Stomach (tissue), 9 donors: ENCODE measurements around the gene GPR183. TPM values are rescaled to one million over a fixed set of nuclear protein-coding genes. Genes with fewer than 3 reads are reported as not detected.

Experiments used
- DNase-seq, 2 donors: peaks; one replicate each; pipeline versions ENCODE4 v3.0.0 to v3.0.0-alpha.2; 2013 to 2019
- H3K27ac ChIP-seq, 5 donors: fragments of 200-600 bp in 4 of 5; sonication (generic) in 4 of 5; one replicate each; pipeline ENCODE4 v1.5.1; 2013 to 2019; ENCODE audit warnings: mild to moderate bottlenecking in 1 of 5, moderate library complexity in 1 of 5
- H3K27me3 ChIP-seq, 3 donors: fragments of 200-600 bp; sonication (generic); one replicate each; pipeline ENCODE4 v1.5.1; 2017 to 2019; ENCODE audit warnings: mixed run types in 1 of 3
- H3K36me3 ChIP-seq, 4 donors: fragments of 200-600 bp; sonication (generic); 1 replicate in 3 of 4; 2 replicates in 1 of 4; pipeline ENCODE4 v1.5.1; 2016 to 2019
- H3K4me1 ChIP-seq, 4 donors: fragments of 200-600 bp; sonication (generic); one replicate each; pipeline ENCODE4 v1.5.1; 2016 to 2019
- H3K4me3 ChIP-seq, 4 donors: fragments of 200-600 bp; sonication (generic) in 3 of 4; one replicate each; pipeline ENCODE4 v1.5.1; 2016 to 2019; ENCODE audit warnings: mild to moderate bottlenecking in 1 of 4
- H3K9me3 ChIP-seq, 4 donors: fragments of 200-600 bp; sonication (generic); one replicate each; pipeline ENCODE4 v1.5.1; 2016 to 2019
- CTCF ChIP-seq, 7 experiments: fragments of 450-650 bp in 4 of 7; fragments of 200-600 bp in 3 of 7; sonication (generic) in 3 of 7; IDR thresholded peaks; one replicate each; pipeline ENCODE4 v1.5.1; 2016 to 2019; ENCODE audit warnings: antibody characterized with exemption in 7 of 7, control low read depth in 2 of 7, mild to moderate bottlenecking in 1 of 7
- EP300 ChIP-seq: sonication (generic); formaldehyde crosslinking; IDR thresholded peaks from one replicate; pipeline ENCODE4 v1.6.1; 2017; ENCODE audit warnings: antibody characterized with exemption
- POLR2A ChIP-seq, 4 donors: fragments of 450-650 bp; IDR thresholded peaks; one replicate each; pipeline ENCODE4 v1.6.1; 2016; ENCODE audit warnings: antibody characterized with exemption in 4 of 4, control low read depth in 2 of 4, mild to moderate bottlenecking in 1 of 4, moderate library complexity in 1 of 4
- POLR2AphosphoS5 ChIP-seq, 3 donors: sonication (generic); formaldehyde crosslinking; IDR thresholded peaks; one replicate each; pipeline ENCODE4 v1.6.1; 2016; ENCODE audit warnings: antibody characterized with exemption in 3 of 3
- WGBS, 5 donors: extraction: QIAGEN DNeasy Blood & Tissue Kit in 3 of 5; methylation state at CpG; one replicate each; pipeline versions ENCODE4 v1.1.5 to v1.1.7; 2013 to 2018; 5-methylcytosine and 5-hydroxymethylcytosine counted together
- intact Hi-C: fragments of 100-400 bp; cut with DNase I; formaldehyde crosslinking; loops from one replicate; pipeline ENCODE4 v1.15.1; 2023; ENCODE audit warnings: low total_unique reads
- polyA plus RNA-seq, 3 donors: library from polyadenylated mRNA; stranded (reverse); fragments of 200-250 nt; gene quantifications; one replicate each; pipeline ENCODE4 v1.2.3, GENCODE V29; 2013
- total RNA-seq, 5 donors: library from RNA; depleted of rRNA; stranded (reverse); fragments of >200 nt; gene quantifications; one replicate each; pipeline versions ENCODE4 v1.1.0 to v1.2.3, GENCODE V29; 2014 to 2016
- donor health status: healthy with polysubstance abuse.
- donor health status: Bipolar disorder and iron deficiency.
- donor health status: healthy.

Gene GPR183
- total and polyA plus RNA-seq, 8 donors = 0.58 to 24.4 (median 9.6) TPM

- Histone ChIP-seq H3K27me3 (no peaks in the 10 kb centered on the region), H3K4me1 (peaks cover 0 to 21% (median 0%) of the 10 kb centered on the region in 4 donors), H3K9me3 (peaks cover 0 to 8% (median 0%) of the 10 kb centered on the region in 4 donors), H3K36me3 (peaks cover 0 to 13% (median 8%) of the 10 kb centered on the region in 4 donors), H3K4me3 (no peak overlapping the region), H3K27ac (no peak overlapping the region)
- 80 to 91% (median 86%) methylated on average over 3 of the region's 3 CpGs for WGBS, 5 donors
- DNase-seq = no peak
- intact Hi-C loops = loop anchor here (10.0 kb wide), 1 partner anchor 166 kb away; no protein-coding TSS in a partner anchor
- TF ChIP-seq POLR2A (IDR thresholded peaks at IDR 0.05) (no peak), CTCF (IDR thresholded peaks at IDR 0.05) (no peak), POLR2AphosphoS5 (IDR thresholded peaks at IDR 0.05) (no peak), EP300 (no peak)
These were observed 38.4 kb downstream of the GPR183 start for GRCh38 chr13:99268822-99269221.

GRCh38 chr13:99267927-99268326 lies 39.3 kb downstream of the GPR183 start:
- H3K9me3 ChIP-seq = peaks cover 0 to 8% (median 0%) of the 10 kb centered on the region in 4 donors
- no peak for TF ChIP-seq EP300
- TF ChIP-seq POLR2AphosphoS5 (IDR thresholded peaks at IDR 0.05) = no peak
- no peak for TF ChIP-seq CTCF (IDR thresholded peaks at IDR 0.05)
- TF ChIP-seq POLR2A (IDR thresholded peaks at IDR 0.05) = no peak
- intact Hi-C loops = loop anchor here (10.0 kb wide), 1 partner anchor 167 kb away; no protein-coding TSS in a partner anchor
- H3K27me3 ChIP-seq = no peaks in the 10 kb centered on the region
- 76 to 86% (median 79%) methylated on average over 3 to 4 of the region's 4 CpGs for WGBS, 5 donors
- H3K36me3 ChIP-seq = peaks cover 0 to 13% (median 8%) of the 10 kb centered on the region in 4 donors
- no peak for DNase-seq
- H3K27ac ChIP-seq = no peak overlapping the region
- H3K4me3 ChIP-seq = no peak overlapping the region
- H3K4me1 ChIP-seq = peaks cover 0 to 26% (median 1%) of the 10 kb centered on the region in 4 donors

- peaks cover 0 to 13% (median 5%) of the 10 kb centered on the region in 4 donors for H3K36me3 ChIP-seq
- H3K4me3 ChIP-seq = no peak overlapping the region
- no peaks in the 10 kb centered on the region for H3K9me3 ChIP-seq
- peaks cover 0 to 29% (median 3%) of the 10 kb centered on the region in 4 donors for H3K4me1 ChIP-seq
- no peak overlapping the region for H3K27ac ChIP-seq
- DNase-seq = no peak
- no peaks in the 10 kb centered on the region for H3K27me3 ChIP-seq
- intact Hi-C loops = loop anchor here (10.0 kb wide), 1 partner anchor 168 kb away; no protein-coding TSS in a partner anchor
- no peak for TF ChIP-seq POLR2A (IDR thresholded peaks at IDR 0.05)
- no peak for TF ChIP-seq POLR2AphosphoS5 (IDR thresholded peaks at IDR 0.05)
- no peak for TF ChIP-seq EP300
- TF ChIP-seq CTCF (IDR thresholded peaks at IDR 0.05) = no peak
- 84 to 88% (median 86%) methylated on average over 6 of the region's 6 CpGs for WGBS, 5 donors
These were observed 40.4 kb downstream of the GPR183 start for GRCh38 chr13:99266827-99267226.

- intact Hi-C loops = loop anchor here (10.0 kb wide), 1 partner anchor 169 kb away; no protein-coding TSS in a partner anchor
- Histone ChIP-seq H3K27ac (no peak overlapping the region), H3K27me3 (no peaks in the 10 kb centered on the region), H3K4me1 (peaks cover 0 to 23% (median 3%) of the 10 kb centered on the region in 4 donors), H3K9me3 (no peaks in the 10 kb centered on the region), H3K36me3 (peaks cover 0 to 13% (median 5%) of the 10 kb centered on the region in 4 donors), H3K4me3 (no peak overlapping the region)
- 21 to 28% (median 25%) methylated on average over 3 of the region's 3 CpGs for WGBS, 5 donors
- peak in 1 of 2 donors; percentile 80 for DNase-seq
- TF ChIP-seq EP300 (no peak), POLR2AphosphoS5 (IDR thresholded peaks at IDR 0.05) (no peak), CTCF (IDR thresholded peaks at IDR 0.05) (peak in 5 of 7 experiments; percentile 22 to 65 (median 41)), POLR2A (IDR thresholded peaks at IDR 0.05) (no peak)
These were observed 41.3 kb downstream of the GPR183 start for GRCh38 chr13:99265821-99266426.
